AG04450 (cell line): ENCODE measurements around the gene MYH7B. TPM values are rescaled to one million over a fixed set of nuclear protein-coding genes. Genes with fewer than 3 reads are reported as not detected.
A peak's percentile ranks its signal among the peaks of the same experiment; 100 is the strongest.

ENCODE experiments used
- CTCF ChIA-PET: fragments of 300-600, 350-600 bp; formaldehyde crosslinking; extraction: SDS; loops from one replicate; lab custom pipeline; 2022; ENCODE audit warnings: antibody characterized with exemption, inconsistent platforms; lab: Charles Lee
- POLR2A ChIA-PET: fragments of 350-600 bp; formaldehyde crosslinking; extraction: SDS; loops from one replicate; lab custom pipeline; 2021; ENCODE audit warnings: antibody characterized with exemption, inconsistent platforms; lab: Yijun Ruan, JAX
- DNase-seq: peaks from one replicate; pipeline ENCODE4 v3.0.0-alpha.2; 2011; ENCODE audit warnings: low read depth, low spot score
- H3K27ac ChIP-seq: one replicate; pipeline ENCODE4 v1.5.1; 2012; ENCODE audit warnings: low read depth, low read length, control low read depth
- H3K27me3 ChIP-seq: one replicate; pipeline ENCODE4 v1.6.0; 2012; ENCODE audit warnings: low read length; ENCODE audit not compliant: control insufficient read depth, insufficient read depth
- H3K4me3 ChIP-seq: 2 replicates; pipeline ENCODE4 v1.5.1; 2011; ENCODE audit warnings: mild to moderate bottlenecking, low read depth, low read length, control low read depth
- H3K9me3 ChIP-seq: 2 replicates; pipeline ENCODE4 v1.5.1; 2012; ENCODE audit warnings: low read length; ENCODE audit not compliant: control insufficient read depth, insufficient read depth
- CTCF ChIP-seq: IDR thresholded peaks from 2 replicates; pipeline ENCODE4 v1.5.1; 2011; ENCODE audit warnings: low read depth, low read length, control low read depth, inconsistent platforms
- polyA plus RNA-seq: library from polyadenylated mRNA; depleted of rRNA; stranded (reverse); fragments of >200 nt; gene quantifications from 2 replicates; pipeline ENCODE4 v1.2.3, GENCODE V29; 2011

Gene MYH7B
- polyA plus RNA-seq, 1 experiment, result 0.02 TPM

GRCh38 chr20:34953960-34954359, 1.7 kb upstream of the MYH7B start:
- no peak for DNase-seq
- Histone ChIP-seq H3K9me3 (0 out of 2 replicates have a peak, but pooled peaks cover 4% of the 10 kb centered on the region), H3K27me3 (no peaks in the 10 kb centered on the region), H3K4me3 (no peak overlapping the region), H3K27ac (no peak overlapping the region)
- POLR2A ChIA-PET, result interaction anchor here (0.6 kb wide), 1 partner anchor 80 kb away, joined by 4 read pairs; no protein-coding TSS in a partner anchor
- CTCF ChIA-PET, result no interaction called here
- TF ChIP-seq CTCF, result no peak

DNA sequence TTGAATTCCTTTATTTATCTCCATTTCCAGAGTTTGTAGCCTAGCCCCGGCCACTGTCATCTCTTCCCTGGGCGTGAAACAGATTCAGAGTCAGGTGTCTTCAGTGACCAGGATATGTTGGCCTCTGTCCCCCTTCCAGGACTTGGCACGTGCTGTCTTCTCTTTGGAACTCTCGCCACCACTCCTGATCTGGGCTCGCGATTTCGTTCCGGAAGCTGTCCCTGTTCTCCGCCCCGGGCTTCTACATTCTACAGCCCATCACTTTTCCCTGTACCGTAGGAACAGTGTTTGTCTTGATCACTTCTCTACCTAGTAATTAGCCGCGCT, 801 bp upstream of the MYH7B start:
- H3K4me3 ChIP-seq, result peak overlapping the region; percentile 80
- ChIA-PET CTCF (interaction anchor here (1.5 to 4.2 kb wide), 2 partner anchors 64 to 81 kb away, joined by 4 to 57 read pairs; partner anchors contain the start of genes ACSS2 and GGT7), POLR2A (interaction anchor here (1.4 to 2.1 kb wide), 6 partner anchors 9 to 101 kb away, joined by 3 to 17 read pairs (median 7); partner anchors contain the start of genes ACSS2 and GGT7)
- 0 out of 2 replicates have a peak, but pooled peaks cover 4% of the 10 kb centered on the region for H3K9me3 ChIP-seq
- H3K27me3 ChIP-seq, result no peaks in the 10 kb centered on the region
- no peak for DNase-seq
- peak overlapping the region; percentile 92 for H3K27ac ChIP-seq
- TF ChIP-seq CTCF, result no peak

GRCh38 chr20:34956041-34956458, 382 bp downstream of the MYH7B start:
- DNase-seq, result no peak
- Histone ChIP-seq H3K27me3 (no peaks in the 10 kb centered on the region), H3K27ac (peak overlapping the region; percentile 73), H3K4me3 (peak overlapping the region; percentile 80), H3K9me3 (0 out of 2 replicates have a peak, but pooled peaks cover 4% of the 10 kb centered on the region)
- CTCF ChIA-PET, result interaction anchor here (0.6 to 4.2 kb wide), 7 partner anchors 10 to 136 kb away, joined by 3 to 57 read pairs (median 4); partner anchors contain the start of genes ACSS2 and GGT7
- no peak for TF ChIP-seq CTCF
- POLR2A ChIA-PET, result interaction anchor here (0.6 to 2.1 kb wide), 7 partner anchors 10 to 102 kb away, joined by 3 to 17 read pairs (median 7); partner anchors contain the start of gene ACSS2

GRCh38 chr20:34956751-34957472, 1.2 kb downstream of the MYH7B start:
- Histone ChIP-seq H3K4me3 (no peak overlapping the region), H3K27ac (no peak overlapping the region), H3K27me3 (no peaks in the 10 kb centered on the region), H3K9me3 (0 out of 2 replicates have a peak, but pooled peaks cover 4% of the 10 kb centered on the region)
- ChIA-PET POLR2A (interaction anchor here (2.0 kb wide), 1 partner anchor 81 kb away, joined by 13 read pairs; the partner anchor contains the start of gene ACSS2), CTCF (interaction anchor here (4.2 kb wide), 1 partner anchor 83 kb away, joined by 57 read pairs; the partner anchor contains the start of genes ACSS2 and GGT7)
- no peak for TF ChIP-seq CTCF
- DNase-seq, result no peak

DNA sequence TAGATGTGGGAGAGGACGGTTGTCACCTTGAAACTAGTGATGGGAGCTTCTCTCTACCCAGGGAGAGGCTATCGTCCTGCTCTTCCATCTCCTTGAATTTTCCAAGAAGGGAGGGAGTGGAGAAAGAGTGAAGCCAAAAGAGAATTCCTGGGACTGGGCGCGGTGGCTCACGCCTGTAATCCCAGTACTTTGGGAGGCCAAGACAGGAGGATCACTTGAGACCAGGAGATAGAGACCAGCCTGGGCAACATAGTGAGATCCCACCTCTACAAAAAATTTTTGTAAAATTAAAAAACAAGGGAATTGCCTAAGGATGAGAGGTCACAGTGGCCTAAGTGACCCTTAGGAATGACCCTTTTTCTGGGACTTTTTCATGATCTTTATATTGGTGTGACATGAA, 8.8 kb downstream of the MYH7B start:
- ChIA-PET POLR2A (no interaction called here), CTCF (no interaction called here)
- TF ChIP-seq CTCF, result no peak

More for the DNA sequence above, 8.8 kb downstream of the MYH7B start:
- no peak for DNase-seq
- H3K27me3 ChIP-seq, result no peaks in the 10 kb centered on the region
- no peak overlapping the region for H3K27ac ChIP-seq
- H3K4me3 ChIP-seq, result no peak overlapping the region
- H3K9me3 ChIP-seq, result no peaks in the 10 kb centered on the region
